KOPT-K1 (cell line): ENCODE data around the gene EXOG.
A peak's percentile ranks its signal among the peaks of the same experiment; 100 is the strongest.

ENCODE experiments used
- H3K27ac ChIP-seq: fragments of 200-600 bp; sonication (generic); 2 replicates; pipeline ENCODE4 v1.5.1; 2016; ENCODE audit warnings: antibody characterized with exemption, mild to moderate bottlenecking, low read depth, low read length; ENCODE audit not compliant: poor library complexity, severe bottlenecking
- H3K36me3 ChIP-seq: fragments of 200-600 bp; sonication (generic); 2 replicates; pipeline ENCODE4 v1.5.1; 2017; ENCODE audit warnings: antibody characterized with exemption, mild to moderate bottlenecking, low read length, moderate library complexity; ENCODE audit not compliant: insufficient read depth
- H3K9me3 ChIP-seq: fragments of 200-600 bp; sonication (generic); 2 replicates; pipeline ENCODE4 v1.5.1; 2017; ENCODE audit warnings: antibody characterized with exemption, low read length, mild to moderate bottlenecking; ENCODE audit not compliant: insufficient read depth, poor library complexity, severe bottlenecking

EXOG gene

GRCh38 chr3:38480930-38481329, 15.2 kb upstream of the EXOG start:
- no peak overlapping the region for H3K27ac ChIP-seq
- H3K36me3 ChIP-seq = peaks cover 64% of the 10 kb centered on the region
- H3K9me3 ChIP-seq = no peaks in the 10 kb centered on the region

- Histone ChIP-seq H3K9me3 (no peaks in the 10 kb centered on the region), H3K36me3 (peaks cover 76% of the 10 kb centered on the region), H3K27ac (no peak overlapping the region)
Measured at GRCh38 chr3:38482951-38483350, 13.2 kb upstream of the EXOG start.

- Histone ChIP-seq H3K36me3 (peaks cover 35% of the 10 kb centered on the region), H3K27ac (no peak overlapping the region), H3K9me3 (no peaks in the 10 kb centered on the region)
Measured at GRCh38 chr3:38487323-38487722, 8.8 kb upstream of the EXOG start.

- Histone ChIP-seq H3K9me3 (no peaks in the 10 kb centered on the region), H3K27ac (no peak overlapping the region), H3K36me3 (peaks cover 18% of the 10 kb centered on the region)
Measured at GRCh38 chr3:38488949-38489348, 7.2 kb upstream of the EXOG start.

GRCh38 chr3:38489766-38490165, 6.4 kb upstream of the EXOG start:
- Histone ChIP-seq H3K27ac (no peak overlapping the region), H3K36me3 (peaks cover 14% of the 10 kb centered on the region)

GRCh38 chr3:38490281-38491030, 5.7 kb upstream of the EXOG start:
- H3K9me3 ChIP-seq = no peaks in the 10 kb centered on the region
- H3K27ac ChIP-seq = no peak overlapping the region
- peaks cover 14% of the 10 kb centered on the region for H3K36me3 ChIP-seq

More at GRCh38 chr3:38489766-38490165, 6.4 kb upstream of the EXOG start:
- H3K9me3 ChIP-seq = no peaks in the 10 kb centered on the region

GRCh38 chr3:38491215-38491614, 4.9 kb upstream of the EXOG start:
- Histone ChIP-seq H3K27ac (no peak overlapping the region), H3K36me3 (peaks cover 9% of the 10 kb centered on the region), H3K9me3 (no peaks in the 10 kb centered on the region)

- Histone ChIP-seq H3K36me3 (peaks cover 5% of the 10 kb centered on the region), H3K9me3 (no peaks in the 10 kb centered on the region), H3K27ac (no peak overlapping the region)
Measured at GRCh38 chr3:38493031-38493430, 3.1 kb upstream of the EXOG start.

- Histone ChIP-seq H3K36me3 (peaks cover 42% of the 10 kb centered on the region), H3K27ac (peak overlapping the region; percentile 74), H3K9me3 (no peaks in the 10 kb centered on the region)
Measured at GRCh38 chr3:38497031-38497430, 891 bp downstream of the EXOG start.

GRCh38 chr3:38500688-38501417, 4.7 kb downstream of the EXOG start:
- H3K36me3 ChIP-seq = peaks cover 81% of the 10 kb centered on the region
- no peak overlapping the region for H3K27ac ChIP-seq
- H3K9me3 ChIP-seq = no peaks in the 10 kb centered on the region

GRCh38 chr3:38507120-38507519, 11.0 kb downstream of the EXOG start:
- H3K27ac ChIP-seq = no peak overlapping the region
- peaks cover 94% of the 10 kb centered on the region for H3K36me3 ChIP-seq
- H3K9me3 ChIP-seq = no peaks in the 10 kb centered on the region

- Histone ChIP-seq H3K9me3 (no peaks in the 10 kb centered on the region), H3K36me3 (peaks cover 89% of the 10 kb centered on the region), H3K27ac (no peak overlapping the region)
Measured at GRCh38 chr3:38509732-38510131, 13.6 kb downstream of the EXOG start.

GRCh38 chr3:38510631-38511030, 14.5 kb downstream of the EXOG start:
- Histone ChIP-seq H3K36me3 (peaks cover 88% of the 10 kb centered on the region), H3K9me3 (no peaks in the 10 kb centered on the region), H3K27ac (no peak overlapping the region)

- no peaks in the 10 kb centered on the region for H3K9me3 ChIP-seq
- no peak overlapping the region for H3K27ac ChIP-seq
- H3K36me3 ChIP-seq = peaks cover 84% of the 10 kb centered on the region
Measured at GRCh38 chr3:38511546-38511945, 15.4 kb downstream of the EXOG start.

- H3K27ac ChIP-seq = no peak overlapping the region
- peaks cover 65% of the 10 kb centered on the region for H3K36me3 ChIP-seq
- H3K9me3 ChIP-seq = no peaks in the 10 kb centered on the region
Measured at GRCh38 chr3:38515367-38515766, 19.2 kb downstream of the EXOG start.

GRCh38 chr3:38516669-38517068, 20.5 kb downstream of the EXOG start:
- Histone ChIP-seq H3K36me3 (peaks cover 64% of the 10 kb centered on the region), H3K27ac (no peak overlapping the region), H3K9me3 (no peaks in the 10 kb centered on the region)
